Activated gamma-delta T cell treated with Interleukin-2 at 50 U/mL for 16 hours (primary cell): Measurements from ENCODE around the gene AADACL3.

Experiments
- DNase-seq: peaks from one replicate; pipeline ENCODE4 v3.0.0-alpha.2; 2020

Gene AADACL3

DNA sequence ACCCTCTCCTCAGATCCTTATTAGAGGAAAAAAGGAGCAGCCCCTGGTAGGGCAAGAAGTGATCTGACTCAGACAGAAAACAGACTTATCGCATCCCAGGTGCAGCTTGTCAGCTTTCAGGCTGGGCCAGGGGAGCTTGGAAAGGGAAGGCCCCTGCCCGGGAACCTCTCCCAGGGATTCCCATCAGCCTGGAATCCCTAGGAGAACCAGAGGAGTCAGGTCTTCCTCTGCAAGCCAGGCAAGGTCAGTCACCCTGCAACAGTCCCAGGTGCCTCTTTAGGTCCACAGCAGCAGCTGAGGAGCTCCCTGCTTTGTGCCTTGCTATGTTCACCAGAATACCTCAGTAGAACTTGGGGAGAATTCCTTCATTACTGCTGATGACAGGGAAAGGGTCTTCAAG is 54.7 kb downstream of the AADACL3 start:
- no peak for DNase-seq

- no peak for DNase-seq
These were observed 55.3 kb downstream of the AADACL3 start for GRCh38 chr1:12771186-12771585.

DNA sequence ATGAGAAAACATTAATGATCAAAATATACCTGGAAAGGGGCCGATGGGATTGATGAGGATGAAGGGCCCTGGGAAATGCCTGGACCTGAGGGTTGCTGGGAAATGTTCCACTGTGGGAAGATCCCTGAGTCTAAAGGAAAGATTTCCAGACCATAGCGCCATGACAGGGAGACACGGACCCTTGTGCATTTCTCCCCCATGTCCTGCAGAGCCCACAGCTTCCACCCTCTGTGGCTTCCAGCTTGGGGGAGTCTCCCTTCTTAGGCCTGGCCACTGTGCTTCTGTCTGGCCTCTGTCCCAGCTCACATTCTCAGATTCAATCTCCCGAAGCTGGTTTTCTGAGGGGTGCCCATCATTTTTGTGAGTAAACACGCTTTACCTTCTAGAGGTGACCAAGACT is 56.6 kb downstream of the AADACL3 start:
- DNase-seq, result no peak

DNA sequence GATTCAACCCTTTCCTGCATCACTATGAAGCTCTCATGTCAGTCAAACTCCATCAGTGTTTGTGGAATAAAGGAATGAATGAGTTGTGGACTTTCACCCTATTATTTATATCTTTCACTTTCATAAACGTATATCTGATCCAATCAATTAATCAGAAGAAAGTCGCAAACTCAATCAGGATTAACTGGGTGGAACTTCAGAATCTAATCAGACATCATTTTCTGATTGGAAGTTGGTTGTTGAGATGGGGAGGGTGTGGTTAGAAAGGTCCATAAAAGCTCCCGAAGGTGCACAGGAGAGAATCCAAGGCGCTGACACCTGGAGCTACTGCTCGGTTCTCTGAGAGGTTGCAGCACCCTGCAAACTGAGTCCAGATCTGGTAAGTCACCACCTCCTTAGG is 57.5 kb downstream of the AADACL3 start, which contains the start of gene PRAMEF12:
TSS of gene PRAMEF12 (plus strand) at position 301 of the 400 bp plus-strand sequence. CDS start 1,130 bp downstream, outside the sequence.
- DNase-seq, result no peak

DNA sequence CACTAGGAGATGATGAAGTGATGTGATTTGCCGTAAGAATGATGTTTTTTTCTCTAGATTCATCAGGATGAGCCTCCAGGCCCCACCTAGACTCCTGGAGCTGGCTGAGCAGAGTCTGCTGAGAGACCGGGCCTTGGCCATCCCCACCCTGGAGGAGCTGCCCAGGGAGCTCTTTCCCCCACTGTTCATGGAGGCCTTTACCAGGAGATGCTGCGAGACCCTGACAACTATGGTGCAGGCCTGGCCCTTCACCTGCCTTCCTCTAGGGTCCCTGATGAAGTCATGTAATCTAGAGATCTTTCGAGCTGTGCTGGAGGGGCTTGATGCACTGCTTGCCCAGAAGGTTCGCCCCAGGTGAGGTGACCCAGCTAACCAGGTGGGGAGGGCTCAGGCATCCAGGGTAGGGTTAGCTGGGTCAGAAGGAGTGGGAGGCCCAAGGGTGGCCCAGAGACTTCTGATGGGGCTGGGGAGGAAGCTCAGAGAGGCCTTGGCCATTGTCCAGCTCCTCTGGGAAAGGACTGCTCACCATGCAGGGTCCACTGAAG is 59.0 kb downstream of the AADACL3 start:
- no peak for DNase-seq

GRCh38 chr1:12775443-12775842 is 59.5 kb downstream of the AADACL3 start:
- DNase-seq, result no peak

GRCh38 chr1:12776801-12777557 is 61.1 kb downstream of the AADACL3 start:
- DNase-seq, result no peak
